Renal cortical epithelial cell (primary cell): ENCODE results near the gene RLBP1. TPM values are rescaled to one million over a fixed set of nuclear protein-coding genes. Genes with fewer than 3 reads are reported as not detected.
"Not testable (repeated sequence)": the region's sequence is repeated elsewhere in the genome, so short reads cannot be mapped to it uniquely, and the experiment has no call there.

Source experiments
- DNase-seq: peaks from one replicate; pipeline ENCODE4 v3.0.0-alpha.2; 2011; ENCODE audit warnings: low read depth
- total RNA-seq: library from RNA; depleted of rRNA; stranded (reverse); fragments of >200 nt; gene quantifications from 2 replicates; pipeline ENCODE4 v1.2.3, GENCODE V29; 2014

RLBP1 gene
- total RNA-seq: not detected in 2 replicates

DNA sequence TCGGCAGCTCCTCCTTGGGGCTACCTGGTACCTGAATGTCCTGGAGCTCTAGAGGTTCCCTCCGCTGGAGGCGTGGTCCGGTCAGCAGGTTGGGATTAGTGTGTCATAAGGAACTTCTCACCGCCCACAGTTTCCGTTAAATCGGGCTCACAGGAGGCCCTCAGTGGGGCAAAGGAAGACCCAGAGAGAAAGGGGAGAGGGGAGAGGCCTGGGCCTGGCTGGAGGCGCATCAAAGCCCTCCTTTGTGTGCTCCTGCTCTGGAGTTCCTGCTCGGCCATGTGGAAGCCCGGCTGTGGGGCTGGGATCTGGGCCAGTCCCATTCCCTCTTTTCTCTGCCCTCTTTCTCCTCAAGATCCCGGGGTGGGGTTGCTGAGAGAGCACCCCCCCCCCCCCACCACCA is at the start of gene RLBP1:
Gene RLBP1 (minus strand): TSS at position 37 of the 400 bp plus-strand sequence. CDS start 2,604 bp downstream, outside the sequence.
- no peak for DNase-seq

GRCh38 chr15:89250142-89250541 is 28.8 kb upstream of the RLBP1 start:
- not testable (repeated sequence) for DNase-seq

- no peak for DNase-seq
These were observed 27.2 kb upstream of the RLBP1 start for GRCh38 chr15:89248584-89248983.

GRCh38 chr15:89247446-89247845 is 26.1 kb upstream of the RLBP1 start:
- DNase-seq: no peak

GRCh38 chr15:89244574-89244903 is 23.2 kb upstream of the RLBP1 start:
- DNase-seq: peak; percentile 16

GRCh38 chr15:89243691-89244573 is 22.6 kb upstream of the RLBP1 start, which contains the start of gene FANCI:
TSS of gene FANCI (plus strand) at chr15:89243979. CDS start at chr15:89247648, 3,669 bp downstream.
- peak; percentile 83 for DNase-seq

DNA sequence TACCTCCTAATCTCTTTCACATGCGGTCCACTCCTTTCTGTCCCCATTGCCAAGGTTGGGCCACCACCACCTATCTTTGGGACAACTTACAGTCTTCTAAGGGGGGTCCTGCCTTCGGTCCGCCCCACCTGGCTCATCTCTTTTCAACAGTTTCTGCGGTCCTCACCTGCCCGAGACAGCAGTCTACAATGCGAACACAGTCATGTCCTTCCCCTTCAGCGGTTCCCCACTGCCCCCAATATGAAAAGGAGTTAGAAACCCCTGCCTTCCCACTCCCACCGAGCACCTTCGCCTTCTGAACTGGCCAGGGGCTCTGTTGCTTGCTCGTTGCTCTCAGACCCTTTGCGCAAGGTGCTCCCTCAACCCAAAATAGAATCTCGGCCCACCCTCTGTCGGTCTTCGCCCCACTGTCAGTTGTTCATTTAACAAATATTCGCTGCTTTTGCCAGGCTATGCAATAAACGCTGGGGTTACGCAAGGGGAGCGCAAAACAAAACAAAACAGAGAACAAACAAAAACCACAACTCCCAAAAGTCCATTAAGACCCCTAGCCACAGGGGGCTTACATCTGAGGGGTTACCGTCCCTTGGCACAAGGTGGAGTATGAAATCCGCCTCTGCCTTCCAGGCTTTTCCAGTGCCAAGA is 21.8 kb upstream of the RLBP1 start:
- no peak for DNase-seq

- DNase-seq: not testable (repeated sequence)
These were observed 18.8 kb upstream of the RLBP1 start for GRCh38 chr15:89239883-89240810.

- no peak for DNase-seq
These were observed 10.5 kb upstream of the RLBP1 start for GRCh38 chr15:89231832-89232231.

DNA sequence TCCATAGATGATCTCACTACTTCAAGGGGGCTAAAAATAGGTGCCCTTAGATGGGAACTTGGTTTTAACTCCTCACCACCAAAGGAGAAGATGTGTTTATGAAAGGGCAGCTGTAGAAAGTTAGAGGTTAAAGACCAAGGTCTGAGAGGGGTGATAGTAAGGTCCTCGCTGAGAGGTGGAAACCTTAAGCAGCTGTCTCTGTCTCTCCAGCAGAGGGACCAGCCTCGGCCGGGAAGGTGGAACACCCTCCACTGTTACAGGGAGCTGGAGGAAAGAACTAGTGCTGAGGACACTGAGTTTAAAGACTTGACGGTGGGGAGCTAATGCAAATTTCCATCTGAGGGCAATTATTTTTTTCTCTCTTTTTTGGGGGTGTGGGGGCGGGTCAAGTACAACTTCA is 8.9 kb upstream of the RLBP1 start:
- DNase-seq: no peak

DNA sequence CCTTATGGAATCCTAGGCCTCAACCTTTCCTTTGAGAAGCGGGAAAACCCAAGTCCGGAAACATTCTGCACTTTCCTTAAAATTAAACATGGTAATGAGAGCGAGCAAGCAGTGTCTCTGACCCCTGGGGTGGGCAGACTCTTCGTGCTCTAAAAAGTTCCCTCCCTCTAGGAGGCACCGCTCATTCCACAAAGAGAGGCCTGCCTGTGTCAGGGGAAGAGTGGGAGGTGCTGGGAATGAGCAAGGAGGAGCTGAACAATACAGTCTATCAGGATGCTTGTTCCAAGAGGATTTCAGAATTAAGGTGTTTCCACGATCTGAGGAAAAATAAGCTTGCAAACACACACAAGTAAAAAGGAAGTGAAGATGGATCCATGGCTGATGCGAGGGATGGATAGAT is 6.0 kb upstream of the RLBP1 start:
- DNase-seq: no peak

- no peak for DNase-seq
These were observed 5.2 kb upstream of the RLBP1 start for GRCh38 chr15:89226359-89227221.

GRCh38 chr15:89225588-89225987 is 4.2 kb upstream of the RLBP1 start:
- no peak for DNase-seq

- DNase-seq: no peak
These were observed 2.8 kb downstream of the RLBP1 start for GRCh38 chr15:89218531-89218930.

- no peak for DNase-seq
These were observed 3.5 kb downstream of the RLBP1 start for GRCh38 chr15:89217686-89218376.

GRCh38 chr15:89217031-89217430 is 4.3 kb downstream of the RLBP1 start:
- DNase-seq: no peak

DNA sequence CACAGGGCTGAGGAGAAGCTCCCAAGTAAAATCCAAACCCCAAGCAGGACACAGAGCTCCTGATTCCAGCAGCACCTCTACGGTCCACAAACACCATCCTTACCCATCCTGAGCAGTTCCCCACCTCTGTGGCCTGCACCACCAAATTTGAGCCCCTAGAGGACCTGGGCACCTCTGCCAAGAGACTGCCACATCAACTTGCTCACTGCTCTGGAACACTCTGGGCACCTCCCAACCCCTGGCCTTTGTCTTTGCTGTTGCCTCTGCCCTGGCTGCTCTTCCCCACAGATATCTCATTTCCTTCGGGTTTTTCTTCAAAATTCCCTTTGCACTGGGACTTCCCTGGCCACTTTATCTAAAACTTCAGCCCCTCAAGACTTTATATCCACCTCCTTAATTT is 5.8 kb downstream of the RLBP1 start:
- no peak for DNase-seq

DNA sequence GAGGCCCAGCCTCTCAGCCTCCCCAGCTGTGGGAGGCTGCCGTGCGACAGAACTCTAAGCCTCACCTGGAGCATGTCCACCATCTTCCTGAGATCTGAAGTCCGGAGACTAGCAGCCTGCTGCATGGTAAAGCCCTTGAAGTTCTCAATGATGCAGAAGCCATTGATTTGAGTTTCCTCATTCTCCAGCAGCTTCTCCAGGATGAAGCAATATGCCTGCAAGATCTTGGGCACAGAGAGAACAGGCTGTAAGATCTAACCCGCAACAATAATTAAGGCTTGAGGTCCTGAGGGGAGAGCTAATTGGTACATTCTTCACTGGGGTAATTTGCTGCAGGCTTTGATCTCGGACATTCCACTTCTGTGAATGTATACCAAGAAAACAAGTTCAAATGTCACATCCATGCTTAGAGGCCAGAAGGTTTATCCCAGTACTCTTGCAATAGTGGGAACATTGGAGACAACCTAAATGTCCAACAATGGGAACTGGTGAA is 9.7 kb downstream of the RLBP1 start:
- DNase-seq: no peak

GRCh38 chr15:89209057-89209456 is 12.3 kb downstream of the RLBP1 start:
- no peak for DNase-seq

DNA sequence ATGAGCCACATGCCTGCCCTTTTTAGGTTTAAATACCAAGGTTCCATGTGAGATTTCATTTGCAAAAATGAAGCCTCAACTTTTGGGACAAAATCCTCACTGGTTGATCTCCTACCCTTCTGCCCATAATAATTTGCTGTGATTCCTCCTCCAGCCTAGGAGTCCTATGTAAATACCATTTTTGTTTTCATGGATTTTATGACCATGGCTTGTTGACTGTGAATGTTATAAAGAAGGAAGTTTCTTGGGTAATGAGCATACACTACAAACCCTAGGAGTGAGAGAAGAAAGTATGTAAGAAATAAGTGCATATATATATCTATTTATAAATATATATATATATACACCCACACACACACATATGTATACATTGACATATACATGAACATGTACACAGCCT is 13.1 kb downstream of the RLBP1 start:
- DNase-seq: no peak
